Mesendoderm (in vitro differentiated cells): ENCODE results near the gene KLHL29.

Experiments
- DNase-seq: peaks from one replicate; pipeline ENCODE4 v3.0.0; 2013
- H2AK5ac ChIP-seq: 2 replicates; pipeline ENCODE4 v1.6.1; 2013; ENCODE audit warnings: low read length, inconsistent platforms
- H2BK120ac ChIP-seq: 2 replicates; pipeline ENCODE4 v1.6.1; 2013; ENCODE audit warnings: low read depth, mild to moderate bottlenecking, low read length, moderate library complexity, mixed read lengths
- H2BK15ac ChIP-seq: replicated peaks from 2 replicates; pipeline ENCODE4 v1.6.1; 2013; ENCODE audit warnings: low read depth, mild to moderate bottlenecking, moderate library complexity
- H2BK5ac ChIP-seq: 2 replicates; pipeline ENCODE4 v1.6.1; 2013; ENCODE audit warnings: low read length, inconsistent platforms
- H3K18ac ChIP-seq: 2 replicates; pipeline ENCODE4 v1.6.1; 2013; ENCODE audit warnings: mild to moderate bottlenecking, low read length, mixed read lengths
- H3K23ac ChIP-seq: one replicate; pipeline ENCODE4 v1.6.1; 2013; ENCODE audit warnings: low read length
- H3K27ac ChIP-seq: 2 replicates; pipeline ENCODE4 v1.5.1; 2013; ENCODE audit warnings: low read depth, mild to moderate bottlenecking, inconsistent platforms, low read length, moderate library complexity
- H3K27me3 ChIP-seq: 2 replicates; pipeline ENCODE4 v1.6.1; 2013; ENCODE audit warnings: low read length, control low read depth, mild to moderate bottlenecking, inconsistent platforms; ENCODE audit not compliant: insufficient read depth, poor library complexity
- H3K36me3 ChIP-seq: 2 replicates; pipeline ENCODE4 v1.6.1; 2013; ENCODE audit warnings: low read length, inconsistent platforms; ENCODE audit not compliant: control insufficient read depth, insufficient read depth
- H3K4ac ChIP-seq: one replicate; pipeline ENCODE4 v1.6.1; 2013; ENCODE audit warnings: low read depth, mild to moderate bottlenecking, low read length, moderate library complexity
- H3K4me1 ChIP-seq: 2 replicates; pipeline ENCODE4 v1.6.1; 2013; ENCODE audit warnings: low read depth, low read length, inconsistent platforms; ENCODE audit not compliant: control insufficient read depth
- H3K4me2 ChIP-seq: 2 replicates; pipeline ENCODE4 v1.6.1; 2013; ENCODE audit warnings: low read length
- H3K4me3 ChIP-seq: 2 replicates; pipeline ENCODE4 v1.5.1; 2013; ENCODE audit warnings: mild to moderate bottlenecking, low read length
- H3K56ac ChIP-seq: one replicate; pipeline ENCODE4 v1.6.1; 2013; ENCODE audit warnings: low read length
- H3K79me1 ChIP-seq: 2 replicates; pipeline ENCODE4 v1.6.1; 2013; ENCODE audit warnings: low read length, inconsistent platforms
- H3K79me2 ChIP-seq: 2 replicates; pipeline ENCODE4 v1.6.1; 2013; ENCODE audit warnings: mild to moderate bottlenecking, low read length; ENCODE audit not compliant: control insufficient read depth, insufficient read depth
- H3K9ac ChIP-seq: 2 replicates; pipeline ENCODE4 v1.6.1; 2013; ENCODE audit warnings: low read length, inconsistent platforms
- H4K5ac ChIP-seq: one replicate; pipeline ENCODE4 v1.6.1; 2013; ENCODE audit warnings: low read length
- H4K8ac ChIP-seq: one replicate; pipeline ENCODE4 v1.6.1; 2013; ENCODE audit warnings: low read depth, mild to moderate bottlenecking, control low read depth, low read length, moderate library complexity
- WGBS: extraction: QIAGEN DNeasy Blood & Tissue Kit; methylation state at CpG from one replicate; pipeline ENCODE4 v1.1.7; 2013; ENCODE audit warnings: low lambda C conversion rate, missing lambda C conversion rate; ENCODE audit not compliant: insufficient coverage; ENCODE audit errors: extremely low coverage; 5-methylcytosine and 5-hydroxymethylcytosine counted together

KLHL29 gene

GRCh38 chr2:23478087-23478932 is 93.3 kb downstream of the KLHL29 start:
- peak overlapping the region; percentile 68 for H3K56ac ChIP-seq

GRCh38 chr2:23478933-23479683 is 94.1 kb downstream of the KLHL29 start:
- Histone ChIP-seq H3K4me1 (peaks cover 28% of the 10 kb centered on the region), H4K8ac (no peak overlapping the region), H2BK15ac (no peak overlapping the region), H3K4me3 (no peak overlapping the region), H3K27me3 (no peaks in the 10 kb centered on the region), H3K23ac (no peak overlapping the region), H3K27ac (no peak overlapping the region), H3K56ac (peak overlapping the region; percentile 22), H3K79me2 (no peaks in the 10 kb centered on the region), H4K5ac (no peak overlapping the region), H2AK5ac (peak overlapping the region; percentile 4), H2BK5ac (no peak overlapping the region), H3K79me1 (no peaks in the 10 kb centered on the region), H3K36me3 (no peaks in the 10 kb centered on the region), H3K4me2 (no peak overlapping the region), H3K9ac (no peak overlapping the region), H3K4ac (no peak overlapping the region), H2BK120ac (no peak overlapping the region), H3K18ac (no peak overlapping the region)
- WGBS: no CpG with 5 or more reads among the region's 20 CpGs
- no peak for DNase-seq

More at GRCh38 chr2:23478087-23478932, 93.3 kb downstream of the KLHL29 start:
- Histone ChIP-seq H2BK120ac (no peak overlapping the region), H2BK15ac (no peak overlapping the region), H3K79me2 (no peaks in the 10 kb centered on the region), H3K4me1 (peaks cover 28% of the 10 kb centered on the region), H3K4ac (no peak overlapping the region), H3K9ac (no peak overlapping the region), H3K36me3 (no peaks in the 10 kb centered on the region), H3K27ac (no peak overlapping the region), H3K4me3 (no peak overlapping the region), H3K4me2 (no peak overlapping the region), H2BK5ac (peak overlapping the region; percentile 42), H3K23ac (no peak overlapping the region), H4K5ac (no peak overlapping the region), H3K18ac (peak overlapping the region; percentile 5), H3K79me1 (no peaks in the 10 kb centered on the region), H3K27me3 (no peaks in the 10 kb centered on the region), H2AK5ac (peak overlapping the region; percentile 80), H4K8ac (no peak overlapping the region)
- peak; percentile 59 for DNase-seq
- WGBS: no CpG with 5 or more reads among the region's 17 CpGs

GRCh38 chr2:23480957-23481797 is 96.2 kb downstream of the KLHL29 start:
- no peak overlapping the region for H3K4me2 ChIP-seq
- H2AK5ac ChIP-seq: no peak overlapping the region
- H3K23ac ChIP-seq: no peak overlapping the region
- H4K5ac ChIP-seq: no peak overlapping the region
- peak; percentile 98 for DNase-seq
- peak overlapping the region; percentile 25 for H3K56ac ChIP-seq
- no peak overlapping the region for H2BK120ac ChIP-seq
- no peak overlapping the region for H3K4me3 ChIP-seq
- peaks cover 18% of the 10 kb centered on the region for H3K4me1 ChIP-seq
- WGBS: no CpG with 5 or more reads among the region's 17 CpGs
- H3K27me3 ChIP-seq: no peaks in the 10 kb centered on the region
- H3K79me1 ChIP-seq: no peaks in the 10 kb centered on the region
- H3K79me2 ChIP-seq: no peaks in the 10 kb centered on the region
- H3K36me3 ChIP-seq: no peaks in the 10 kb centered on the region
- H3K4ac ChIP-seq: no peak overlapping the region
- H2BK5ac ChIP-seq: no peak overlapping the region
- no peak overlapping the region for H3K27ac ChIP-seq
- H4K8ac ChIP-seq: no peak overlapping the region
- H2BK15ac ChIP-seq: no peak overlapping the region
- H3K18ac ChIP-seq: no peak overlapping the region
- no peak overlapping the region for H3K9ac ChIP-seq

- no peak overlapping the region for H3K4ac ChIP-seq
- no peak overlapping the region for H2BK120ac ChIP-seq
- H4K8ac ChIP-seq: no peak overlapping the region
- H2BK15ac ChIP-seq: no peak overlapping the region
- H3K27me3 ChIP-seq: no peaks in the 10 kb centered on the region
- H3K23ac ChIP-seq: no peak overlapping the region
- H3K79me2 ChIP-seq: no peaks in the 10 kb centered on the region
- no peak overlapping the region for H2AK5ac ChIP-seq
- no peak overlapping the region for H4K5ac ChIP-seq
- H2BK5ac ChIP-seq: no peak overlapping the region
- H3K4me2 ChIP-seq: no peak overlapping the region
- no peak overlapping the region for H3K18ac ChIP-seq
- H3K27ac ChIP-seq: no peak overlapping the region
- peaks cover 18% of the 10 kb centered on the region for H3K4me1 ChIP-seq
- no peak overlapping the region for H3K9ac ChIP-seq
- WGBS: no CpG with 5 or more reads among the region's 9 CpGs
- H3K36me3 ChIP-seq: no peaks in the 10 kb centered on the region
- H3K4me3 ChIP-seq: no peak overlapping the region
- H3K79me1 ChIP-seq: no peaks in the 10 kb centered on the region
- H3K56ac ChIP-seq: no peak overlapping the region
- no peak for DNase-seq
Observed at GRCh38 chr2:23482188-23482587, 97.2 kb downstream of the KLHL29 start.

- no peaks in the 10 kb centered on the region for H3K36me3 ChIP-seq
- no peak overlapping the region for H4K8ac ChIP-seq
- H2AK5ac ChIP-seq: no peak overlapping the region
- H3K4me2 ChIP-seq: no peak overlapping the region
- H2BK5ac ChIP-seq: no peak overlapping the region
- no peak overlapping the region for H3K27ac ChIP-seq
- H2BK15ac ChIP-seq: no peak overlapping the region
- DNase-seq: no peak
- no peaks in the 10 kb centered on the region for H3K27me3 ChIP-seq
- no peak overlapping the region for H3K4me3 ChIP-seq
- H2BK120ac ChIP-seq: no peak overlapping the region
- no peak overlapping the region for H3K18ac ChIP-seq
- no peak overlapping the region for H4K5ac ChIP-seq
- no CpG with 5 or more reads among the region's 6 CpGs for WGBS
- H3K9ac ChIP-seq: no peak overlapping the region
- H3K79me1 ChIP-seq: no peaks in the 10 kb centered on the region
- H3K4me1 ChIP-seq: peaks cover 18% of the 10 kb centered on the region
- H3K79me2 ChIP-seq: no peaks in the 10 kb centered on the region
- no peak overlapping the region for H3K4ac ChIP-seq
- H3K23ac ChIP-seq: no peak overlapping the region
- no peak overlapping the region for H3K56ac ChIP-seq
Observed at GRCh38 chr2:23482607-23483006, 97.6 kb downstream of the KLHL29 start.
